Measurements from ENCODE around the gene VPS39.

DNA sequence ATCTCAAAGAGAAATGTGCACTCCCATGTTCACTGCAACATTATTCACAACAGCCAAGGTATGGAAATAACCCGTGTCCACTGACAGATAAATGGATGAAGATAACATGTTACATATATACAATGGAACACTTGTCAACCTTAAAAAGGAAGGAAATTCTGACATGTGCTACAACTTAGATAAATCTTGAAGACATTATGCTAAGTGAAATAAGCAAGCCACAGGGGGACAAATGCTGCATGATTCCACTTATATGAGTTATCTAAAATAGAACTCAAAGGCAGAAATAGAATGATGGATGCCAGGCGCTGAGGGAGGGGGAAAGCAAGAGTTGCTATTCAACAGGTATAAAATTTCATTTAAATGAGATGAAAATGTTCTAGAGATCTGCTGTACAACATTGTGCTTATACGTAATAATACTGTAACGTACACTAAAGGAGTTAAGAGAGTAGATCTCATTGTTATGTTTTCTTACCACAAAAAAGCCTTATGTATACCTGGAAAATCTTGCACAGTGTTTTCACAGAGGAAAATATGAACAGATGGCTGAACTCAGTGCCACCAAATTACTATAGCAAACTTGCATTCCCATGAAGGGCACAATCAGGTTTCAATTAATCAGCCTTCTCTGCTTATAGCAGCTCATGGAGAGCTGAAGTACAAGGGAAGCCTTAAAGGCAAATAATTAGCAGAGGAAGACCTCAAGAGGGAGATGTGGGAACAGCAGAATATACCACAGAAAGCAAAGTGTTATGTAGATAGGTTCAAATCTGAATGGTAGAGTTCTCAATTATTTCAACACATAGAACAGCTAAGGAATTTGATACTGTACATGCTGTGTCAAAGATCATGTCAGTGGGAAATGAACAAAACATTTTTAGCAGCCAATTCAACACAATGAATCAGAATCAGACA is 8.1 kb upstream of the VPS39 start:
- TF ChIP-seq, protein P1, sequence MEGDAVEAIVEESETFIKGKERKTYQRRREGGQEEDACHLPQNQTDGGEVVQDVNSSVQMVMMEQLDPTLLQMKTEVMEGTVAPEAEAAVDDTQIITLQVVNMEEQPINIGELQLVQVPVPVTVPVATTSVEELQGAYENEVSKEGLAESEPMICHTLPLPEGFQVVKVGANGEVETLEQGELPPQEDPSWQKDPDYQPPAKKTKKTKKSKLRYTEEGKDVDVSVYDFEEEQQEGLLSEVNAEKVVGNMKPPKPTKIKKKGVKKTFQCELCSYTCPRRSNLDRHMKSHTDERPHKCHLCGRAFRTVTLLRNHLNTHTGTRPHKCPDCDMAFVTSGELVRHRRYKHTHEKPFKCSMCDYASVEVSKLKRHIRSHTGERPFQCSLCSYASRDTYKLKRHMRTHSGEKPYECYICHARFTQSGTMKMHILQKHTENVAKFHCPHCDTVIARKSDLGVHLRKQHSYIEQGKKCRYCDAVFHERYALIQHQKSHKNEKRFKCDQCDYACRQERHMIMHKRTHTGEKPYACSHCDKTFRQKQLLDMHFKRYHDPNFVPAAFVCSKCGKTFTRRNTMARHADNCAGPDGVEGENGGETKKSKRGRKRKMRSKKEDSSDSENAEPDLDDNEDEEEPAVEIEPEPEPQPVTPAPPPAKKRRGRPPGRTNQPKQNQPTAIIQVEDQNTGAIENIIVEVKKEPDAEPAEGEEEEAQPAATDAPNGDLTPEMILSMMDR (IDR thresholded peaks at IDR 0.05) = no peak
- no peak for TF ChIP-seq POLR2A (IDR thresholded peaks at IDR 0.05)

Data from ovary (tissue), 3 donors.